ENCODE data around the gene YTHDF2.
"Not testable (repeated sequence)": the region's sequence is repeated elsewhere in the genome, so short reads cannot be mapped to it uniquely, and the experiment has no call there.

Gene YTHDF2

GRCh38 chr1:28736450-28737306 is at the start of gene YTHDF2:
TSS of gene YTHDF2 (plus strand) at chr1:28736940. CDS start at chr1:28737121, 181 bp downstream.
- DNase-seq, result peak; percentile 73 to 97 (median 91)

DNA sequence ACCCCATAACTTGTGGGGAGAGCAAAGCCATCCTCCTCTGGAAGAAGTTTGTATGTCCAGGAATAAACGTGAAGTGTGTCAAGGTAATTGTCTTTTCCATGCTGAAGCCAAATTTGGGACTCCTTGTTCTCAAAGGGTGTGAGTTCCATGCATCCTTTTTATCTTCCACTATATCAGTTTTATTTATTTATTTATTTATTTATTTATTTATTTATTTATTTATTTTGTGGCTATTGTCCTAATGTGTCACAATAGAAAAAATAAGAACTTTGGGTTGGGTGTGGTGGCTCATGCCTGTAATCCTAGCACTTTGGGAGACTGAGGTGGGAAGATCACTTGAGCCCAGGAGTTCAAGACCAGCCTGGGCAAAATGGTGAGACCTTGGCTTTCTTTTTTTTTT is 45.1 kb upstream of the YTHDF2 start:
- not testable (repeated sequence) for DNase-seq

- no peak for DNase-seq
These were observed 33.1 kb upstream of the YTHDF2 start for GRCh38 chr1:28703629-28704028.

DNA sequence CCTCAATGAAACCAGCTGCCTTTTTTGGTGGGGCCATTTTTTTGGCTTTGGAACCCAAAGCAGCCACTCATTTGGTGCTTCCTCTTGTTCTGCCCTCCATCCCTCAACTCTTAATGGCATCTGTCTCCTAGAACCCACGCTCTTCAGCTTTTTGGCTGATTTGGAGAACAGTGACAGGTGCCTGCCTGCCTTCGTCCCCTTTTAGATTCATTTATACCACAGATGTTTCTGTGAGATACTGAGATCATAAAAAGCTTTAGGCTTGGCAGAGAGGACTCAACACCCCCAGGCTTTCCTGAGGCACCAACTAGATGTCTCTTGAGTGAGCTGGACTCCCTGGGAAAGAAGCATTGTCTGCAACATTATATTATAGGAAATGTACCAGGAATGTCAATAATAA is 20.4 kb upstream of the YTHDF2 start:
- no peak for DNase-seq

DNA sequence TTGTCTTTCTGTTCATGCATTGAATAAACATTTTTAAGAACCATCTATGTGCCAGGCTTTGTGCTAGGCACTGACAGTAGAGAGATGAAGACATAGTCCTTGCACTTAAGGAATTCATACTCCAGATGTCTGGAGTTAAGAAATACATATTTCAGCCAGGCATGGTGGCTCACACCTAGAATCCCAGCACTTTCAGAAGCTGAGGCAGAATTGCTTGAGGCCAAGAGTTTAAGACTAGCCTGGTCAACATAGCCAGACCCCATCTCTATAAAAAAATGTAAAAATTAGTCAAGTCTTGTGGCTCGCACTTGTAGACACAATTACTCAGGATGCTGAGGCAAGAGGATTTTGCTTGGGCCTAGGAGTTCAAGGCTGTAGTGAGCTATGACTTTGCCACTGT is 18.6 kb upstream of the YTHDF2 start:
- DNase-seq, result no peak

DNA sequence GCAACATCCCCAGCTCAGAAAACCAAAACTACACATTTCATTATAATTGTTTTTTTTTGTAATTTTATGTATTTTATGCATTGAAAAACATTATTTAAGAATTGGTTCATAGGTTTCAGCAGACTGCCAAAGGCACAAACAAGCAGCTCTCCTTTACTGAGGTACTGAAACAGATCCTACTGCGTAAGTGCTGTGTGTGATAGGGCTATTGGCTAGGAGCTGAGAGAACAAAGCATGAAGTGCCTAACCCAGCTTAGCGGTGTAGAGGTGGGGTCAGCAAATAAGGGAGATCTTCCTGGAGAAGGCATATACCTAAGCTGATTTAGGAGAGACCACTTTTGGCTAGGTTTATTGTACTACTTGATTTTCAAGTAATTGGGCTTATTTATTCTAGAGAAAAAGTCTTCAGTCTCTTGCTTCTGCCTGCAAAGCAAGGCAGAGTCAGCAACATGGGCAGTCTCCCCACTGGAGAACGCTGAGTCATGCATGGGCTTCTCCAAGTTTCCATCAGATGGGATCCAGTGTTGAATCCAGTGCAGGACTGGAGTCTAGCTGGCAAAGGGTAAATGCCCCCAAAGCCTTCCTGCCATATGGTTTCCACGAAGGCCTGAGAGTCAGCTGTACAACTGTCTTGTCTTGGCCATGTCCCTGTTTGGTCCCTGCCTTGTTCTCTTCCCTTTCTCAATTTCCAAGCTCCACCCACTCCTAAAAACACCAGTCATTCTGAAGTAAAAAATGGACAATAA is 18.0 kb upstream of the YTHDF2 start:
- DNase-seq, result peak in 2 of 51 donors; percentile 2 to 20

DNA sequence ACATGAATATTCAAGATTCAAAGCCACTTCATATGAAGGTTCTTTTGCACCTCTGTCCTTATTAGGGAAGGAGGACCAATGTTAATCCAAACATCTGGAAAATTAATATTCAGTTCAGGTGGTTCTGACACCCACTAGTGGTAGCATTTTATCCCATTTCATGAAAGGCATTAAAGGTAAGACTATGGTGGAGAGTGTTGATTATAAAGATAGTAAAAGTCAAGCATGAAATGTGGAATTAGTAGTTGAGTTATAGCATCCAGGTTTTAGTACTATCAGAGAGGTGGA is 17.5 kb upstream of the YTHDF2 start:
- DNase-seq, result no peak

DNA sequence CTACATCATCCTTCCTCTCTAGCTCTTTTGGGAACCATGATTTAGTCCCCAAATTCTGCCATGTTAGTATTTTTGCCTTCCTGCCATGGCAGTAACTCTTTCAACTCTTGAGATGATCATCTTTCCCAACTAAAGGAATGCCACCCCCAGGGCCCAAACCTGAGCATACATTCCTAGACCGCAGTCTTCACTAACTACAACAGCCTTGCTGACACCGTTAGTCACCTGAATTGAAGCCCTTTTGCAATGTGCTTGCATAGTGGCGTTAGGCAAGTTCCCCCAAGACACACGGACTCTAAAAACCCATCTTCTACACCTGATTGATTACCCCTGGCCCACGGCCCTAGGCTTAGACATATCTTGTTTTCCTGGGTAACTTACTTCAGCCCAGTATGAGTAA is 16.4 kb upstream of the YTHDF2 start:
- no peak for DNase-seq

- DNase-seq, result not testable (repeated sequence)
These were observed 14.8 kb upstream of the YTHDF2 start for GRCh38 chr1:28721927-28722326.

GRCh38 chr1:28725365-28725764 is 11.4 kb upstream of the YTHDF2 start:
- not testable (repeated sequence) for DNase-seq

DNA sequence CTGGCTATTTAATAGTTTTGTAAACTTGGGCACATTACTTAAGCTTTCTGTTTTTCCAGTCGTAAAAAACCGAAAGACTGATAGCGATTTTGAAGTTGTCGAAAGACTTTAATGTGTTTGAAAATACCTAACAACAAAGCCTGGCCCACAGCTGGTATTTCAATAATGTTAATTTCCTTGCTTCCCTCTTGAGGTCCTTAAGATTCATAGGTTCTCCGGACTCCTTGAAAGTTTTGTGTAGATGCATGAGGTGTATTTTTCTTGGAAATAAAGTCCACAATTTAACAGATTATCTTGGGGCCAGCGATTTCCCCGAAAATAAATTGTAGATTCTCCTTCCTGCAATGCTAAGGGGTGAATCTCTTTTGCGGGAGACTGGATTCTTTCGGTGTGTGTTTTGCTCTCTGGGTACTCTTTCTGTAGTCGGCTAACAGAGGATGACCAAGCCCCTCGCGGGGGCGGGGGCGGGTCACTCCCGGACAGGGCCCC is 735 bp upstream of the YTHDF2 start:
- DNase-seq, result no peak

GRCh38 chr1:28737307-28738132 is 780 bp downstream of the YTHDF2 start:
- DNase-seq, result peak in 18 of 51 donors; percentile 4 to 50 (median 20)

DNA sequence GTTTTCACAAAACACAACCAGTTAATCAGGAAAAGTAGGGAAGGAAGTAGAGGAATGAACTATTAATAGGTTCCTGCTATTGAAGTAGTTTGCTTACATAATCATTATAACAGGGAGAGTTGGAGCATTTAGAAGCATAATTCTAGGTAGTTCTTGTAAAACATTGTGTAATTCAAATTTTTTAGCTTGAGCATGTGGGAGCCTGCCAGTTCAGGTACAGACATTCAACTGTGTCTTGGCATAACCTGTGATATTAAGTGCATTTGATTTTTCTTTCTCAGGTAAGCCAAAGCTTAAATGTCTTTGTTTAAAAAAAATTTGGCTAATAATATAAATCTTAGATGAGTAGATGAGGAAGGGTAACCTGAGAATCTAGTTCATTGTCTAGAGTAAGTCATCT is 3.4 kb downstream of the YTHDF2 start:
- no peak for DNase-seq

- DNase-seq, result no peak
These were observed 7.4 kb downstream of the YTHDF2 start for GRCh38 chr1:28744184-28744583.

DNA sequence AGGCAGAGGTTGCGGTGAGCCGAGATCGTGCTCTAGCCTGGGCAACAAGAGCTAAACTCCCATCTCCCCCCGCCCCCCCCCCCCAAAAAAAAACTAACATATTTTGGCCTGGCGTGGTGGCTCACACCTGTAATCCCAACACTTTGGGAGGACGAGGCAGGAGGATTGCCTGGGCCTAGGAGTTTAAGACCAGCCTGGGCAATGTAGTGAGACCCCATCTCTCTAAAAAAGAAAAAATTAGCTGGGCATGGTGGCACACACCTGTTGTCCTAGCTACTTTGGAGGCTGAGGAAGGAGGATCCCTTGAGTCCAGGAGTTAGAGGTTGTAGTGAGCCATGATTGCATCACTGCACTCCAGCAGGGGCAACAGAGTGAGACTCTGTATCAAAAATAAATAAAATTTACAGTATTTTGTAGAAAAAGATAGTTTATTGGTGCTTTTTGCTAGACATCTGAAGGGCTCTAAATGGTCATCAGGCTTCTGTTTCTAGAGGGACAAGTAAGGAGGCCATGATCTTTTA is 9.0 kb downstream of the YTHDF2 start:
- DNase-seq, result no peak

DNA sequence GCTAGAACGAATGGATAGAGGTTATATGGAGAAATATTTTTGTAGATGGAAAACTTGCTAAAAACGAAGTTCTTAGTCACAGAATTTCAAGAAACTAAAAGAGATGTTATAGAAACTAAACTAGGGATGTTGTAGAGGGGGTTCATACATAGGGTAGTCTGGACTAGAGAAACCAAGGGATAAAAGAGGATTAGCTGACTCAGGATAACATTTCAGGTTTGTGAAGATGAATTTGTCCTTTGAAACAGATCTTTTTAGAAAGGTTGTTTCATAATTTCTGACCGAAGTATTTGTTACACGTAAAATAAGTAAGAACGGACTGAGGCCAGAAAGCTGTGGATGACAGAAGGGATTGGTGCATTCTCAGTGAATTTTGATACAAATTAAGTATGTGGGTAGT is 13.6 kb downstream of the YTHDF2 start:
- DNase-seq, result no peak

- DNase-seq, result not testable (repeated sequence)
These were observed 14.1 kb downstream of the YTHDF2 start for GRCh38 chr1:28750771-28751294.

DNA sequence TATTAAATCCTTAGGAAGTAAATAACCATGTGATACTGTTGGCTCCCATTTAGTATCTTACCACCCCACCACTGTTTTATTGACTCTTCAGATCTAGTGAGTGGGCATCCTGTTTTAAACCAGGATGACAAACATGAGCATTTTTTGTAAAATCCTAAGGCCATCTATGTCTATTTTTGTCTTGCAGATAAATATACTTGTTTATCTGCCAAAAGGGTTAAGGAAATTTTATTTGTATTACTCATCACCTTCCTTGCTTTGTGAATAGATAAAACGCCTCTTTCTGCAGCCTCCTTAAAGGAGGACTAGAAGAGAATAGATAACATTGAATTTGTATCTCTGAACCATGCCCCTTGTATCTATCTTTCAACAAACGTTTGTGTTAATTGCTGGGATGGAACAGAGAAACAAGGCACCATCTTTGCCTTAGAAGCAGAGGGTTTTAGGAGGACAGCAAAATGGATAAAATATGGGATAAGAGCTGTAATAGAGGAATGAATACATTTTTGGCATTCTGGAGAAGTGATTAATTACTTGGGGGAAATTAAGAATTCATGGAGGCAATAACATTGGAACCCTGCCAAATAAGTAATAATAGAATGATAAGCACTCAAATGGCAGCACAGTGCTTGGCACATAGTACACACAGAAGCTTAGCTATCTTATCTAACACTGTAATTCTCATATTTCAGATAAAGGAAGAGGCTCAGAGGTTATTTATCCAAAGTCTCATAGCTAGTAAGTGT is 14.7 kb downstream of the YTHDF2 start:
- DNase-seq, result no peak

DNA sequence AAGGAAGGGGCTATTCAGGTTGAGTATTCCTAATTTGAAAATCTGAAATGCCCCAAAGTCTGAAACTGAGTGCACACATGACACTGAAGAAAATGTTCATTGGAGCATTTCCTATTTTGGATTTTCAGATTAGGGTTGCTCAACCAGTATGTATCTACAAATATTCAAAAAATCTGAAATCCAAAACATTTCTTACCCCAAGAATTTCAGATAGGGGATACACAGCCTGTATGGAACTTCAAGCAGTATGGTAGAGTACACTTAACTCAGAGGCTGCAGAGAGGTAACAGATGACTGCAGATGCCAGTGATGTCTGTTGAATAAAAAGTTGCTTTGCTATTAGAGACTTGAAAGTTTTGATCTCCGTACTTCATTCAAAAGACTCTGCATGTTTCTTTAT is 19.0 kb downstream of the YTHDF2 start:
- DNase-seq, result no peak

- DNase-seq, result peak in 3 of 51 donors; percentile 1 to 36 (median 6)
These were observed 20.1 kb downstream of the YTHDF2 start for GRCh38 chr1:28756846-28757245.

GRCh38 chr1:28758420-28758819 is 21.7 kb downstream of the YTHDF2 start:
- DNase-seq, result no peak
